ENCODE measurements around the gene DNAJC27.

Gene DNAJC27

GRCh38 chr2:24930768-24931167 lies 41.0 kb downstream of the DNAJC27 start:
- TF ChIP-seq, protein P1, sequence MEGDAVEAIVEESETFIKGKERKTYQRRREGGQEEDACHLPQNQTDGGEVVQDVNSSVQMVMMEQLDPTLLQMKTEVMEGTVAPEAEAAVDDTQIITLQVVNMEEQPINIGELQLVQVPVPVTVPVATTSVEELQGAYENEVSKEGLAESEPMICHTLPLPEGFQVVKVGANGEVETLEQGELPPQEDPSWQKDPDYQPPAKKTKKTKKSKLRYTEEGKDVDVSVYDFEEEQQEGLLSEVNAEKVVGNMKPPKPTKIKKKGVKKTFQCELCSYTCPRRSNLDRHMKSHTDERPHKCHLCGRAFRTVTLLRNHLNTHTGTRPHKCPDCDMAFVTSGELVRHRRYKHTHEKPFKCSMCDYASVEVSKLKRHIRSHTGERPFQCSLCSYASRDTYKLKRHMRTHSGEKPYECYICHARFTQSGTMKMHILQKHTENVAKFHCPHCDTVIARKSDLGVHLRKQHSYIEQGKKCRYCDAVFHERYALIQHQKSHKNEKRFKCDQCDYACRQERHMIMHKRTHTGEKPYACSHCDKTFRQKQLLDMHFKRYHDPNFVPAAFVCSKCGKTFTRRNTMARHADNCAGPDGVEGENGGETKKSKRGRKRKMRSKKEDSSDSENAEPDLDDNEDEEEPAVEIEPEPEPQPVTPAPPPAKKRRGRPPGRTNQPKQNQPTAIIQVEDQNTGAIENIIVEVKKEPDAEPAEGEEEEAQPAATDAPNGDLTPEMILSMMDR (IDR thresholded peaks at IDR 0.05; ENCODE audit: control insufficient read depth, insufficient read depth, low read depth, low read length, missing control alignments): no peak
- no peak for DNase-seq (ENCODE audit: low read depth)
- no peak overlapping the region for H3K4me3 ChIP-seq (ENCODE audit: control insufficient read depth, low read depth, low read length)

DNA sequence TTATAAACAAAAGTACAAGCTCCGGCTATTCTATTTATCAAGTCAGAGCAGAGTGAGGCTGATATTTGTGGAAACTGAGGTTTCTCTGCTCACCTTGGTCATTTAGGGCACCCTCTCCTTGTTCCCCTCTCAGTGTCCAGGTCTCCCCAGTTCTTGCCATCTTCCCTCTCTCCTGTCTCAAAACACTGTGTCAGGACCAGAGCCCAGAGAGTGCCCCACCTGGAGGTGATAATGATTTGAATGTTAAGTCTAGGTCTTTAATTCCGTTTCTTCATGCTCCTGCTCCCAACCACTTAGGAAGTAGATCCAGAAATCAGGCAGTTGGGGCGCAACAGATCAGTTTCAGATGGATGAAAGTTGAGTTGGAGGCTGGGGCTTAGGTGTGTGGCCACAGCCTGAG lies 42.5 kb downstream of the DNAJC27 start:
- no peak for DNase-seq (ENCODE audit: low read depth)
- TF ChIP-seq, protein P1 (IDR thresholded peaks at IDR 0.05; ENCODE audit: control insufficient read depth, insufficient read depth, low read depth, low read length, missing control alignments): no peak
- H3K4me3 ChIP-seq (ENCODE audit: control insufficient read depth, low read depth, low read length): no peak overlapping the region

DNA sequence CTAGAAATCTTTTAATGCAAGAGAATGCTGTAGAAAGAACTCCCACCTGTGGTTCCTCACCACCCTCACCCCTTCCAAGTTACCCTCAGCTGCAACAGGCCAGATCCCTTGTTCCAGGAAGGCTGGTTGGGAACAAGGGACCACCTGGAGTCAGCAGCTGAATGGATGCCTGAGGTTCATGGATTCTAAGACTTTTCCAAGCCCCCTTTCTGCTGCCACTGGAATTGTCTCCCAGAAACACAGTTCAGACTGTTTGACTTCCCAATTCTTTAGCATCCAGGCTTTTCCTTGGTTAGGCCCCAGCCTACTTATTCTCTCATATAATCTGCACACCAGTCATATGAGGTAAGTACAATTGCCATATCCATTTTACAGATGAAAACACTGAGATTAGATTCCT lies 43.7 kb downstream of the DNAJC27 start:
- DNase-seq (ENCODE audit: low read depth): no peak
- TF ChIP-seq, protein P1 (IDR thresholded peaks at IDR 0.05; ENCODE audit: control insufficient read depth, insufficient read depth, low read depth, low read length, missing control alignments): no peak
- H3K4me3 ChIP-seq (ENCODE audit: control insufficient read depth, low read depth, low read length): no peak overlapping the region

- no peak for DNase-seq (ENCODE audit: low read depth)
- TF ChIP-seq, protein P1 (IDR thresholded peaks at IDR 0.05; ENCODE audit: control insufficient read depth, insufficient read depth, low read depth, low read length, missing control alignments): no peak
- H3K4me3 ChIP-seq (ENCODE audit: control insufficient read depth, low read depth, low read length): no peak overlapping the region
Observed at GRCh38 chr2:24926602-24927252, 45.0 kb downstream of the DNAJC27 start.

GRCh38 chr2:24926220-24926601 lies 45.5 kb downstream of the DNAJC27 start:
- TF ChIP-seq, protein P1 (IDR thresholded peaks at IDR 0.05; ENCODE audit: control insufficient read depth, insufficient read depth, low read depth, low read length, missing control alignments): no peak
- DNase-seq (ENCODE audit: low read depth): no peak
- no peak overlapping the region for H3K4me3 ChIP-seq (ENCODE audit: control insufficient read depth, low read depth, low read length)

DNA sequence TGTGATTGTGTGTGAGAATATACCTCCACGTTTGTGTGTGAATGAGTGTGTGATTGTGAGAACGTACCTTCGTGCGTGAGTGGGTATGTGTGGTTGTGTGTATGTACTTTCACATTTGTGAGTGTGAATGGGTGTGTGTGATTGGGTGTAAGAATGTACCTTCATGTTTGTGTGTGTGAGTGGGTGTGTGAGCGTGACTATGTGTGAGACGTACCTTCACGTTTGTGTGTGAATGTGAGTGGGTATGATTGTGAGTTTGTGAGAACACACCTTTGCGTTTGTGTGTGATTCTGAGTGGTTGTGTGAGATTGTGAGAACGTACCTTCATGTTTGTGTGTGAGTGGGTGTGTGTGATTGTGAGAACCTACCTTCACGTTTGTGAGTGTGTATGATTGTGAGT lies 45.9 kb downstream of the DNAJC27 start:
- DNase-seq (ENCODE audit: low read depth): no peak
- no peak overlapping the region for H3K4me3 ChIP-seq (ENCODE audit: control insufficient read depth, low read depth, low read length)
- TF ChIP-seq, protein P1 (IDR thresholded peaks at IDR 0.05; ENCODE audit: control insufficient read depth, insufficient read depth, low read depth, low read length, missing control alignments): no peak

Measured in AG09309 (cell line).